SU-DHL-6 (cell line): ENCODE data around the gene CALCR.

ENCODE experiments used
- H2AFZ ChIP-seq: fragments of 200-600 bp; sonication (generic); 2 replicates; pipeline ENCODE4 v1.6.1; 2014; ENCODE audit warnings: low read depth, mild to moderate bottlenecking, moderate library complexity, mixed read lengths, antibody characterized with exemption, low read length; ENCODE audit not compliant: severe bottlenecking
- H3F3A ChIP-seq: fragments of 200-600 bp; shearing (Covaris generic); 2 replicates; pipeline ENCODE4 v1.6.0; 2016; ENCODE audit warnings: antibody characterized with exemption, mild to moderate bottlenecking; ENCODE audit not compliant: insufficient read depth
- H3K27ac ChIP-seq: fragments of 200-600 bp; sonication (generic); 2 replicates; pipeline ENCODE4 v1.5.1; 2016; ENCODE audit warnings: low read depth, mild to moderate bottlenecking, low read length, moderate library complexity, mixed read lengths
- H3K27me3 ChIP-seq: fragments of 200-600 bp; sonication (generic), shearing (Covaris generic); 2 replicates; pipeline ENCODE4 v1.6.0; 2014; ENCODE audit warnings: mild to moderate bottlenecking, low read length
- H3K36me3 ChIP-seq: fragments of 200-600 bp; sonication (generic); 2 replicates; pipeline ENCODE4 v1.6.1; 2014; ENCODE audit warnings: mild to moderate bottlenecking, low read length, mixed read lengths
- H3K4me2 ChIP-seq: fragments of 300-600, 200-600 bp; shearing (Covaris generic), sonication (generic); 2 replicates; pipeline ENCODE4 v1.6.0; 2014; ENCODE audit warnings: low read length, low read depth, mild to moderate bottlenecking; ENCODE audit not compliant: poor library complexity, severe bottlenecking
- H3K4me3 ChIP-seq: fragments of 200-600 bp; sonication (generic); 2 replicates; pipeline ENCODE4 v1.5.1; 2014; ENCODE audit warnings: antibody characterized with exemption, low read length, mild to moderate bottlenecking, mixed read lengths; ENCODE audit not compliant: insufficient read depth, poor library complexity, severe bottlenecking
- H3K79me2 ChIP-seq: fragments of 200-600 bp; sonication (generic); 2 replicates; pipeline ENCODE4 v1.6.1; 2014; ENCODE audit warnings: mild to moderate bottlenecking, low read length, moderate library complexity; ENCODE audit not compliant: insufficient read depth
- H3K9ac ChIP-seq: fragments of 200-600 bp; sonication (generic); 2 replicates; pipeline ENCODE4 v1.7.0; 2014; ENCODE audit warnings: mild to moderate bottlenecking, low read length
- H3K9me2 ChIP-seq: fragments of 200-600 bp; sonication (generic); replicated peaks from 2 replicates; pipeline ENCODE4 v1.6.1; 2014; ENCODE audit warnings: low read length; ENCODE audit not compliant: insufficient read depth
- H3K9me3 ChIP-seq: fragments of 200-600 bp; sonication (generic); 2 replicates; pipeline ENCODE4 v1.6.1; 2014; ENCODE audit warnings: low read length, mixed read lengths; ENCODE audit not compliant: insufficient read depth
- H4K20me1 ChIP-seq: fragments of 200-600 bp; sonication (generic); 2 replicates; pipeline ENCODE4 v1.6.1; 2014; ENCODE audit warnings: low read depth, mild to moderate bottlenecking, antibody characterized with exemption, low read length, moderate library complexity, mixed read lengths
- CTCF ChIP-seq: fragments of 200-600 bp; sonication (generic); IDR thresholded peaks from one replicate; pipeline ENCODE4 v1.5.1; 2017; ENCODE audit warnings: antibody characterized with exemption, mild to moderate bottlenecking, low read length, moderate library complexity; ENCODE audit not compliant: insufficient read depth, poor library complexity, severe bottlenecking
- EZH2phosphoT487 ChIP-seq: fragments of 200-600 bp; sonication (generic), shearing (Covaris generic); conservative IDR thresholded peaks from 2 replicates; pipeline ENCODE4 v1.6.1; 2018; ENCODE audit warnings: mild to moderate bottlenecking, antibody characterized with exemption, low read length, moderate library complexity, mixed read lengths

Gene CALCR

GRCh38 chr7:93558705-93559614 lies 15.6 kb downstream of the CALCR start:
- H3K9ac ChIP-seq = no peak overlapping the region
- H3K36me3 ChIP-seq = no peaks in the 10 kb centered on the region
- no peaks in the 10 kb centered on the region for H3K9me3 ChIP-seq
- no peak overlapping the region for H3K4me3 ChIP-seq
- no peak overlapping the region for H3K4me2 ChIP-seq
- H2AFZ ChIP-seq = no peak overlapping the region
- TF ChIP-seq CTCF = no peak
- TF ChIP-seq EZH2phosphoT487 = no peak
- H3K79me2 ChIP-seq = no peaks in the 10 kb centered on the region
- no peak overlapping the region for H3K27ac ChIP-seq
- no peaks in the 10 kb centered on the region for H4K20me1 ChIP-seq
- H3K9me2 ChIP-seq = no peaks in the 10 kb centered on the region
- no peaks in the 10 kb centered on the region for H3F3A ChIP-seq
- no peaks in the 10 kb centered on the region for H3K27me3 ChIP-seq

GRCh38 chr7:93551931-93552330 lies 22.6 kb downstream of the CALCR start:
- TF ChIP-seq CTCF = no peak
- no peak for TF ChIP-seq EZH2phosphoT487

GRCh38 chr7:93551063-93551895 lies 23.2 kb downstream of the CALCR start:
- no peak for TF ChIP-seq EZH2phosphoT487
- TF ChIP-seq CTCF = peak; percentile 71
- Histone ChIP-seq H3K27ac (no peak overlapping the region), H3K4me3 (no peak overlapping the region), H3F3A (no peaks in the 10 kb centered on the region), H2AFZ (no peak overlapping the region), H3K9ac (no peak overlapping the region), H3K79me2 (no peaks in the 10 kb centered on the region), H3K9me2 (no peaks in the 10 kb centered on the region), H3K36me3 (no peaks in the 10 kb centered on the region), H4K20me1 (no peaks in the 10 kb centered on the region), H3K27me3 (no peaks in the 10 kb centered on the region), H3K9me3 (no peaks in the 10 kb centered on the region), H3K4me2 (no peak overlapping the region)

More at GRCh38 chr7:93551931-93552330, 22.6 kb downstream of the CALCR start:
- H2AFZ ChIP-seq = no peak overlapping the region
- H3K9me2 ChIP-seq = no peaks in the 10 kb centered on the region
- H3K27me3 ChIP-seq = no peaks in the 10 kb centered on the region
- H3K4me2 ChIP-seq = no peak overlapping the region
- H3K79me2 ChIP-seq = no peaks in the 10 kb centered on the region
- H3K27ac ChIP-seq = no peak overlapping the region
- H3K9ac ChIP-seq = no peak overlapping the region
- H3F3A ChIP-seq = no peaks in the 10 kb centered on the region
- H3K9me3 ChIP-seq = no peaks in the 10 kb centered on the region
- no peaks in the 10 kb centered on the region for H3K36me3 ChIP-seq
- H4K20me1 ChIP-seq = no peaks in the 10 kb centered on the region
- no peak overlapping the region for H3K4me3 ChIP-seq
